ENCODE results near the gene SLC38A4. TPM values are rescaled to one million over a fixed set of nuclear protein-coding genes. Genes with fewer than 3 reads are reported as not detected.

The SLC38A4 gene
- total RNA-seq, 2 donors from 2014 or later: 0.14 TPM; not detected in 1

DNA sequence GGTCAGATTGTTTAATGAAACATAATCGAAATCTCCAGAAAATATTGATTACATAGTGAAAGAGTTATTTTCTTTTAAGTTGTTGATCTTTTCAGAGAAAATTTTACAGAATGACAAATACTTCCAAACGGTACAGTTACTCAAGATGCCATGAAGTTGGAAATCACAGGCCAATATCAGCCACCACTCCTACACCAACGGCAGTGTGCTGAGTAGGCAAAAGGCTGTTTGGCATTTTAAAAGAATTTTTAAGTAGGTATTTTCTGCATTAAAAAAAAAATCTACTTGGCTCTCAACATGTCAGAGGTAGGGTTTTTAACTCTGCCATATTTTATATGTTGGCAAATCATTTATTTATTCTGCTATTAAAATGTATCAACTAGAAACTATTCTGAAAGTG lies 21.7 kb downstream of the SLC38A4 start:
- no peaks in the 10 kb centered on the region for H3K4me1 ChIP-seq (ENCODE audit: control insufficient read depth in 1 of 2, low read depth in 2 of 2)
- no peaks in the 10 kb centered on the region for H3K36me3 ChIP-seq
- DNase-seq (ENCODE audit: low spot score) (no peak), ATAC-seq (ENCODE audit: insufficient number of reproducible peaks, low FRiP score, low read depth) (no peak)
- TF ChIP-seq, protein P1, sequence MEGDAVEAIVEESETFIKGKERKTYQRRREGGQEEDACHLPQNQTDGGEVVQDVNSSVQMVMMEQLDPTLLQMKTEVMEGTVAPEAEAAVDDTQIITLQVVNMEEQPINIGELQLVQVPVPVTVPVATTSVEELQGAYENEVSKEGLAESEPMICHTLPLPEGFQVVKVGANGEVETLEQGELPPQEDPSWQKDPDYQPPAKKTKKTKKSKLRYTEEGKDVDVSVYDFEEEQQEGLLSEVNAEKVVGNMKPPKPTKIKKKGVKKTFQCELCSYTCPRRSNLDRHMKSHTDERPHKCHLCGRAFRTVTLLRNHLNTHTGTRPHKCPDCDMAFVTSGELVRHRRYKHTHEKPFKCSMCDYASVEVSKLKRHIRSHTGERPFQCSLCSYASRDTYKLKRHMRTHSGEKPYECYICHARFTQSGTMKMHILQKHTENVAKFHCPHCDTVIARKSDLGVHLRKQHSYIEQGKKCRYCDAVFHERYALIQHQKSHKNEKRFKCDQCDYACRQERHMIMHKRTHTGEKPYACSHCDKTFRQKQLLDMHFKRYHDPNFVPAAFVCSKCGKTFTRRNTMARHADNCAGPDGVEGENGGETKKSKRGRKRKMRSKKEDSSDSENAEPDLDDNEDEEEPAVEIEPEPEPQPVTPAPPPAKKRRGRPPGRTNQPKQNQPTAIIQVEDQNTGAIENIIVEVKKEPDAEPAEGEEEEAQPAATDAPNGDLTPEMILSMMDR (IDR thresholded peaks at IDR 0.05): no peak
- H3K27me3 ChIP-seq (replicated peaks; ENCODE audit: insufficient read depth): no peaks in the 10 kb centered on the region
- no peaks in the 10 kb centered on the region for H3K9me3 ChIP-seq
- no peak overlapping the region for H3K4me3 ChIP-seq
- H3K27ac ChIP-seq: no peak overlapping the region

DNA sequence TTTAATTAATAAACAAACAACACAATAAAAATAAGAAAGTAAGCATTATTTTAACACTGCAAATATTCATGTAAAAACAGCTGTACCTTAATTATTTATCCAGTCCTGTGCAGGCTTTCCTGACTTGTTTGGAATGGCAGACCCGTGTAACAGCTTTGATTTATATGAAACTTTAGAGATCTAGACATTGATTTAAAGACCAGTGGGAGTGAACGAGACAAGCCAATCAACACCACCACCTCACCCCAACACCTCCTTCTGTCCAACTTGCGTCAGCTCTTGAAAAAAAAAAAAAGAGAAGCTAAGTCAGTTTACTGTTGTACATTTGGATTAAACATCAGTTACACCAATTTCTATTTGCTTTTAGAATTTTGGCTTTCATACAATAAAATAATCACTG lies 22.3 kb downstream of the SLC38A4 start:
- no peaks in the 10 kb centered on the region for H3K9me3 ChIP-seq
- H3K4me1 ChIP-seq (ENCODE audit: control insufficient read depth in 1 of 2, low read depth in 2 of 2): no peaks in the 10 kb centered on the region
- no peak for DNase-seq (ENCODE audit: low spot score)
- no peaks in the 10 kb centered on the region for H3K36me3 ChIP-seq
- ATAC-seq (ENCODE audit: insufficient number of reproducible peaks, low FRiP score, low read depth): no peak
- H3K27me3 ChIP-seq (replicated peaks; ENCODE audit: insufficient read depth): no peaks in the 10 kb centered on the region
- H3K4me3 ChIP-seq: no peak overlapping the region
- TF ChIP-seq, protein P1 (IDR thresholded peaks at IDR 0.05): no peak
- H3K27ac ChIP-seq: no peak overlapping the region

DNA sequence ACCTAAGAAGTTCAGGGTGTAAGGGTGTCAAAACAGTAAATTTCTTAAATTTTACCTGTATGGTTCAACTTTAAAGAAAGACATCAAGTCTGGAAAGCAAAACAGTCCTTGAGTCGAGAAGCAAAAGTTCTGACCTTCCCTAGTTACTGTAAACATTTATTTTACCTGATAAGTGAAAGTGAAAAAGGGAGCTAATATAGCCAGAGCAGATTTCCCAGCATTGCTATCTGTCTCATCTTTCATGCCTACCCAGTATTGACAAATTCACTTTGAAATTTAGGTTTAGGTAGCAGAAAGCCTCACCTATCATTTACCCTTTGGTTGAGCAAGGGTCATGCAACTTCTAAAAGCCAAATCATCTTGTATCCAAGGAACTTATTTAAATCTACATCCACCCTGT lies 24.5 kb downstream of the SLC38A4 start:
- TF ChIP-seq, protein P1 (IDR thresholded peaks at IDR 0.05): no peak
- no peaks in the 10 kb centered on the region for H3K9me3 ChIP-seq
- H3K27ac ChIP-seq: no peak overlapping the region
- no peaks in the 10 kb centered on the region for H3K4me1 ChIP-seq (ENCODE audit: control insufficient read depth in 1 of 2, low read depth in 2 of 2)
- H3K36me3 ChIP-seq: no peaks in the 10 kb centered on the region
- no peak overlapping the region for H3K4me3 ChIP-seq
- DNase-seq (ENCODE audit: low spot score): no peak
- no peaks in the 10 kb centered on the region for H3K27me3 ChIP-seq (replicated peaks; ENCODE audit: insufficient read depth)
- ATAC-seq (ENCODE audit: insufficient number of reproducible peaks, low FRiP score, low read depth): no peak

DNA sequence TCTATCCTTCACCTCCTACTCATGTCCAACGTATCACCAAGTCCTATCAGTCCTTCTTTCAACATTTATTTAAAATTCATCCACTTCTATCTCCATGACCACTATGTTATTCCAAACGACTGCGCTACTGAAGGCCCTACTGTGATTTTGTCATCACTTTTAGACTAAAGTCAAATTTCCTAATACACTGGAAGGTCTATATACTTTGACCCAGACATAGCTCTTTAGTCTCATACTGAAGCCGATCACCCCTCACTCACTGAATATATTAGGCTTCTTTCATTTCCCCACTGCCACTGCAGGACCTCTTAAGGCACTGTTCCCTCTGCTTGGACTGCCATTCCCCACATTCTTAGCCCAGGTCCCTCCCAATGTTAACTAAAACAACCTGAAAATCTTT lies 25.6 kb downstream of the SLC38A4 start:
- ATAC-seq (ENCODE audit: insufficient number of reproducible peaks, low FRiP score, low read depth): no peak
- TF ChIP-seq, protein P1 (IDR thresholded peaks at IDR 0.05): no peak
- Histone ChIP-seq H3K36me3 (no peaks in the 10 kb centered on the region), H3K4me3 (no peak overlapping the region), H3K27ac (no peak overlapping the region), H3K27me3 (replicated peaks; ENCODE audit: insufficient read depth) (no peaks in the 10 kb centered on the region), H3K4me1 (ENCODE audit: control insufficient read depth in 1 of 2, low read depth in 2 of 2) (no peaks in the 10 kb centered on the region), H3K9me3 (no peaks in the 10 kb centered on the region)
- DNase-seq (ENCODE audit: low spot score): no peak

DNA sequence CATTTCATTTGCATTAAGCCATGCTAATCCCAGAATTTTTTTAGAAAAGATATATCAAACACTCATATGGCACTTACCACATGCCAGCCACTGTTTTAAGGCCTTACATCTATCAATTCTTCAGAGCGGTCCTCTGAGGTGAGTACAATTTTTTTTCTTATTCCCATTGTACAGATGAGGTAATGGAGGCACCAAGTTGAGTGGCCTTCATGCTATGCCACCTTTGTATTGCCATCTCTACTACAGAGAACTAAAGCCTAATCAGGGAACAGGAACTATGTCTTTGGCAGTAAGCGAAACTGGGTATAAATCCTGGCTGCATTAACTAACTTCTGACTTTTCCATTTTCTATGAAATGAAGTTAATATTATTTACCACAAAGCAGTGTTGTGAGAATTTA lies 27.1 kb downstream of the SLC38A4 start:
- TF ChIP-seq, protein P1 (IDR thresholded peaks at IDR 0.05): no peak
- no peaks in the 10 kb centered on the region for H3K27me3 ChIP-seq (replicated peaks; ENCODE audit: insufficient read depth)
- H3K4me1 ChIP-seq (ENCODE audit: control insufficient read depth in 1 of 2, low read depth in 2 of 2): no peaks in the 10 kb centered on the region
- no peak overlapping the region for H3K27ac ChIP-seq
- no peak overlapping the region for H3K4me3 ChIP-seq
- DNase-seq (ENCODE audit: low spot score): no peak
- H3K9me3 ChIP-seq: no peaks in the 10 kb centered on the region
- no peaks in the 10 kb centered on the region for H3K36me3 ChIP-seq
- no peak for ATAC-seq (ENCODE audit: insufficient number of reproducible peaks, low FRiP score, low read depth)
